Pancreas (tissue), 10 donors: ENCODE results near the gene BMX. TPM values are rescaled to one million over a fixed set of nuclear protein-coding genes. Genes with fewer than 3 reads are reported as not detected.

Experiments
- ATAC-seq, 4 donors: fragments of 200-7000 bp; cut with Tn5 transposase; one replicate each; pipeline versions ENCODE4 v1.8.0 to v1.9.1; 2020; ENCODE audit warnings: mild to moderate bottlenecking in 4 of 4, moderate library complexity in 4 of 4
- DNase-seq, 6 donors: peaks; one replicate each; pipeline ENCODE4 v3.0.0-alpha.2; 2020
- FAIRE-seq: peaks from 2 replicates; lab custom pipeline; 2012; peaks lifted over from hg19 to GRCh38; lab: Jason Lieb, UNC
- H3K27ac ChIP-seq, 4 donors: fragments of 200-600 bp; sonication (generic); 1 replicate in 3 of 4; 2 replicates in 1 of 4; pipeline versions ENCODE4 v1.5.0 to v1.8.0; 2020
- H3K27me3 ChIP-seq, 4 donors: fragments of 200-600 bp; one replicate each; pipeline ENCODE4 v1.8.0; 2021
- H3K36me3 ChIP-seq, 3 donors: fragments of 200-600 bp; sonication (generic) in 1 of 3; one replicate each; pipeline versions ENCODE4 v1.5.0 to v1.8.0; 2020 to 2021
- H3K4me1 ChIP-seq, 3 donors: fragments of 200-600 bp; one replicate each; pipeline ENCODE4 v1.8.0; 2021
- H3K4me3 ChIP-seq, 4 donors: fragments of 200-600 bp; sonication (generic) in 2 of 4; one replicate each; pipeline versions ENCODE4 v1.5.0 to v1.8.0; 2020 to 2021
- H3K9me3 ChIP-seq, 4 donors: fragments of 200-600 bp; one replicate each; pipeline ENCODE4 v1.8.0; 2021
- WGBS, 2 donors: extraction: QIAGEN DNeasy Blood & Tissue Kit; methylation state at CpG; one replicate each; pipeline ENCODE4 v1.1.7; 2013; 5-methylcytosine and 5-hydroxymethylcytosine counted together
- intact Hi-C, 3 donors: fragments of 100-400 bp; cut with DNase I; formaldehyde crosslinking; loops; one replicate each; pipeline versions ENCODE4 v1.11.1 to v1.14.2; 2022
- polyA plus RNA-seq, 2 donors: library from polyadenylated mRNA; stranded (reverse); fragments of 200-250 nt; gene quantifications; one replicate each; pipeline ENCODE4 v1.2.3, GENCODE V29; 2013
- total RNA-seq, 6 donors: library from RNA; stranded (reverse); fragmentation: NEBNext Ultra II Directional in 4 of 6; extraction: Animal tissue kit (Norgen Biotek cat#: 25700) in 4 of 6; gene quantifications; one replicate each; pipeline versions ENCODE4 v1.2.1 to v1.2.4, GENCODE V29; 2021 to 2023
- TF ChIP-seq, protein P1 (sequence below), 4 donors: fragments of 200-600 bp; sonication (generic) in 3 of 4; IDR thresholded peaks; one replicate each; pipeline versions ENCODE4 v1.5.0 to v1.8.0; 2021; ENCODE audit warnings: antibody characterized with exemption in 4 of 4
- donor health status: healthy with polysubstance abuse.
- donor health status: DM: no; HTN: no; CAD: no; lungs with moderate emphysema.
- donor health status: DM: no; HTN: no; CAD: no.
- donor health status: control.
- donor health status: control.
- donor health status: Bipolar disorder and iron deficiency.
- donor health status: DM: yes; HTN: yes; CAD: no.
- donor health status: DM: no; HTN: no; CAD: no.
- donor health status: DM: no; HTN: no; CAD: no.
- donor health status: DM: yes; HTN: yes; CAD: no.

The BMX gene
- total RNA-seq (1 to 10 TPM in 1 of 6 donors, under 1 TPM in 5; 0.28 to 3.2 (median 0.48) TPM), polyA plus RNA-seq (under 1 TPM; 0.27 to 0.73 TPM)

DNA sequence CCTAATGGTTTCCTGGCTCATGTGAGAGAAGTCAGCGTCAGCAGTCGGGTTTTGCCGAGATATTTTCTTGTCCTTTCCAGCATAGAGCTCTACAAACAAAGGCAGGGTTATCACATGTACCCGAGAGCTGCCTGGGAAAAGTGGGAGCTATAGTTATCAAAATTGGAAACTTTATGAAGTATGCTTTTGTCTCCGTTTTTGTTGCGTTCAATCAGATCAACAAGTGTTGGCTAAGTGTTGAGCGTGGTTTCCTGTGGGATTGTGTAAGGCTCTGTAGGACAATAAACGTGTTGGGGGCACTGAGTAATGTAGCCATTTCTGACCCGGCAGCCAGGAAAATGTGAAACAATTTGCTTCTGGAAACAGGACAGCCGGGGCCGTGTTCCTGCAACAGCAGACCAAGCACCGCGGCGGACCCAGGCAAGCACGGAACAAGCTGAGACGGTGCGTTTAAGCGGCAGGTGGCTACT lies at the start of gene BMX:
Gene BMX, plus strand, starts transcription at position 311 of the 470 bp plus-strand sequence. CDS start 7,547 bp downstream, outside the sequence.
- Histone ChIP-seq H3K4me1 (no peaks in the 10 kb centered on the region), H3K27ac (no peak within 1 kb of the TSS), H3K9me3 (no peaks in the 10 kb centered on the region), H3K27me3 (peaks cover 0 to 13% (median 4%) of the 10 kb centered on the region in 4 donors), H3K36me3 (no peaks in the 10 kb centered on the region), H3K4me3 (no peak within 1 kb of the TSS)
- no peak for FAIRE-seq
- TF ChIP-seq, protein P1, sequence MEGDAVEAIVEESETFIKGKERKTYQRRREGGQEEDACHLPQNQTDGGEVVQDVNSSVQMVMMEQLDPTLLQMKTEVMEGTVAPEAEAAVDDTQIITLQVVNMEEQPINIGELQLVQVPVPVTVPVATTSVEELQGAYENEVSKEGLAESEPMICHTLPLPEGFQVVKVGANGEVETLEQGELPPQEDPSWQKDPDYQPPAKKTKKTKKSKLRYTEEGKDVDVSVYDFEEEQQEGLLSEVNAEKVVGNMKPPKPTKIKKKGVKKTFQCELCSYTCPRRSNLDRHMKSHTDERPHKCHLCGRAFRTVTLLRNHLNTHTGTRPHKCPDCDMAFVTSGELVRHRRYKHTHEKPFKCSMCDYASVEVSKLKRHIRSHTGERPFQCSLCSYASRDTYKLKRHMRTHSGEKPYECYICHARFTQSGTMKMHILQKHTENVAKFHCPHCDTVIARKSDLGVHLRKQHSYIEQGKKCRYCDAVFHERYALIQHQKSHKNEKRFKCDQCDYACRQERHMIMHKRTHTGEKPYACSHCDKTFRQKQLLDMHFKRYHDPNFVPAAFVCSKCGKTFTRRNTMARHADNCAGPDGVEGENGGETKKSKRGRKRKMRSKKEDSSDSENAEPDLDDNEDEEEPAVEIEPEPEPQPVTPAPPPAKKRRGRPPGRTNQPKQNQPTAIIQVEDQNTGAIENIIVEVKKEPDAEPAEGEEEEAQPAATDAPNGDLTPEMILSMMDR (IDR thresholded peaks at IDR 0.05): no peak
- no peak for ATAC-seq
- intact Hi-C loops: no loop called here
- no peak for DNase-seq
- 57 to 66% methylated on average over 18 of the region's 18 CpGs for WGBS, 2 donors

DNA sequence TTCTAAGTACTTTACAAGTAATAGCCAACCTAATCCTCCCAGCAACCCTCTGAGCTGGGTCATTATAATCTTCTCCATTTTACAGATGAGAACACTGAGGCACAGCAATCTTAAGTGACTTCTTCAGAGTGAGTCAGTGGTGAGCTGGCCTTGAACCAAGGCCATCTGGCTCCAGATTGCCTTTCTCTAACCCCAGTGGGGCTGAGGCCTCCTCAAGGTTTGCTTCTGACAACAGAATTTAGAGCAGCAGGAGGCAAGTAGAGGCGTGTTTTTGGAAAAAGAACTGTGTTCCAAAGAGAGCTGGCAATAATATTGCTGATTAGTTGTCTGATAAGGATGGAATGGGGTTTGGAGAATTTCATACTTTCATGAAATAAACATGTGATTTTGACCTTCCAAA lies 48.7 kb upstream of the BMX start:
- Histone ChIP-seq H3K36me3 (no peaks in the 10 kb centered on the region), H3K27me3 (peaks cover 0 to 22% (median 0%) of the 10 kb centered on the region in 4 donors), H3K4me3 (no peak overlapping the region), H3K4me1 (no peaks in the 10 kb centered on the region), H3K9me3 (no peaks in the 10 kb centered on the region), H3K27ac (no peak overlapping the region)
- WGBS, 2 donors: 61 to 78% methylated on average over 1 of the region's 1 CpG
- ATAC-seq (no peak), FAIRE-seq (no peak), DNase-seq (no peak)
- TF ChIP-seq, protein P1 (IDR thresholded peaks at IDR 0.05): no peak
- intact Hi-C loops: no loop called here

DNA sequence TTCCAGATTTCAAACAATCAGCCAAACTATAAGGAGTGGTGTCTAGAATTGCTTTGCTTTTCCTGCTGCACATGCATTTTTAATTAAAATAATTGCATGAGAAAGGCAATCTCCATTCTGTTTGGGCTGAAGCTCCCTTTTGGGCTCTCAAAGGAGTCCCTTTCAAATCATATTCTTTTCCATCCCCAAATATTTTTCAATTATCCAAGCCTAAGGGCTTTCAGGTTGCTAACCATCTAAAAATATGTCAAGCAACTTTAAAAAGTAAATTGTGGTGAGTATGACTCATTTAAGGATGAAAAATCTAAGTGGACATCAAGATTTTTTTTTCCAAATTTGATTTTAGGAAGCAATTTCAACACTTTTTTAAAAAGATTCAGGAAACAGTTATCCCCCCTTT lies 35.9 kb upstream of the BMX start:
- H3K9me3 ChIP-seq: no peaks in the 10 kb centered on the region
- FAIRE-seq: no peak
- intact Hi-C loops: loop anchor here in 2 of 3 donors (5.0 kb wide), 1 partner anchor 117 kb away; no protein-coding TSS in a partner anchor
- H3K4me1 ChIP-seq: no peaks in the 10 kb centered on the region
- H3K27ac ChIP-seq: no peak overlapping the region
- H3K27me3 ChIP-seq: peaks cover 0 to 36% (median 7%) of the 10 kb centered on the region in 4 donors
- DNase-seq: no peak
- no peak overlapping the region for H3K4me3 ChIP-seq
- no peaks in the 10 kb centered on the region for H3K36me3 ChIP-seq
- TF ChIP-seq, protein P1 (IDR thresholded peaks at IDR 0.05): no peak
- ATAC-seq: no peak

DNA sequence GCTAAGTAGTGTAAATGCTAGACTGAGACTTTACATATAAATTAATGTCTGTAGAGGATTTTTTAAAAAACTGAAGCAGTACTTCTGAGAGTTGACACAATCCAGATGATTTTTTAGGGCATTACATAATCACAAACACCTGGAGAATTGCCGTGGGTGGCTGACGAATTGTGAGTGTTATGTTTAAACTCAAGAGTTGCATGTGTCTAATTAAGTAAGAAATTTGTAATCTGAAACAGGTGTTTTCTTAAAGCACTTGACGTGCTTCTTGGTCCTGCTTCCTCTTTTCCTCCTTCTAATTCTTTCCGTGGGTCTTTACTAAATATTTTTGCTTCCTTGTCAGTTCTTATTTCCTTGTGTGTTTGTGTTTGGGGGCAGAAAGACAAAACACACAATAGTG lies 35.3 kb upstream of the BMX start:
- 28 to 31% methylated on average over 4 of the region's 4 CpGs for WGBS, 2 donors
- Histone ChIP-seq H3K9me3 (no peaks in the 10 kb centered on the region), H3K4me3 (no peak overlapping the region), H3K27ac (no peak overlapping the region), H3K27me3 (peaks cover 0 to 31% (median 7%) of the 10 kb centered on the region in 4 donors), H3K4me1 (no peaks in the 10 kb centered on the region), H3K36me3 (no peaks in the 10 kb centered on the region)
- ATAC-seq (no peak), DNase-seq (no peak), FAIRE-seq (no peak)
- intact Hi-C loops: loop anchor here in 2 of 3 donors (5.0 kb wide), 1 partner anchor 118 kb away; no protein-coding TSS in a partner anchor
- TF ChIP-seq, protein P1 (IDR thresholded peaks at IDR 0.05): no peak
